DND-41 (cell line): ENCODE measurements around the gene KPNA3.

Experiments used
- CTCF ChIP-seq: IDR thresholded peaks from 2 replicates; pipeline ENCODE4 v1.5.1; 2012; ENCODE audit warnings: borderline replicate concordance, low read length, moderate library complexity, mild to moderate bottlenecking; ENCODE audit not compliant: poor library complexity, severe bottlenecking; ENCODE audit errors: extremely low read depth
- EZH2 ChIP-seq: IDR thresholded peaks from 3 replicates; pipeline ENCODE4 v1.6.1; 2012; ENCODE audit warnings: borderline replicate concordance, low read depth, mild to moderate bottlenecking, moderate library complexity, low read length, inconsistent platforms; ENCODE audit not compliant: severe bottlenecking

- TF ChIP-seq EZH2 (no peak), CTCF (no peak)
These were observed 7.5 kb downstream of the KPNA3 start for GRCh38 chr13:49784886-49785570.
